HUES64 (cell line): ENCODE measurements around the gene ATP9B.

Experiments
- H3K27ac ChIP-seq: 2 replicates; pipeline ENCODE4 v1.7.0; 2013; ENCODE audit warnings: low read depth, low read length, inconsistent platforms
- H3K27me3 ChIP-seq: 2 replicates; pipeline ENCODE4 v1.6.1; 2013; ENCODE audit warnings: mild to moderate bottlenecking, low read length; ENCODE audit not compliant: insufficient read depth
- H3K36me3 ChIP-seq: 2 replicates; pipeline ENCODE4 v1.6.1; 2013; ENCODE audit warnings: mild to moderate bottlenecking, low read length; ENCODE audit not compliant: insufficient read depth
- H3K4me1 ChIP-seq: 2 replicates; pipeline ENCODE4 v1.6.1; 2013; ENCODE audit warnings: mild to moderate bottlenecking, low read length, moderate library complexity; ENCODE audit not compliant: insufficient read depth
- H3K4me3 ChIP-seq: 2 replicates; pipeline ENCODE4 v1.5.1; 2013; ENCODE audit warnings: mild to moderate bottlenecking, low read length, moderate library complexity
- H3K9ac ChIP-seq: 2 replicates; pipeline ENCODE4 v1.6.1; 2013; ENCODE audit warnings: mild to moderate bottlenecking, low read depth, low read length
- H3K9me3 ChIP-seq: 2 replicates; pipeline ENCODE4 v1.6.1; 2013; ENCODE audit warnings: low read depth, low read length; ENCODE audit not compliant: insufficient read depth
- WGBS: fragments of 150-250, 120-280 bp; methylation state at CpG from one replicate; pipeline ENCODE4 v1.1.7; 2013; ENCODE audit warnings: missing lambda C conversion rate; 5-methylcytosine and 5-hydroxymethylcytosine counted together

The ATP9B gene

DNA sequence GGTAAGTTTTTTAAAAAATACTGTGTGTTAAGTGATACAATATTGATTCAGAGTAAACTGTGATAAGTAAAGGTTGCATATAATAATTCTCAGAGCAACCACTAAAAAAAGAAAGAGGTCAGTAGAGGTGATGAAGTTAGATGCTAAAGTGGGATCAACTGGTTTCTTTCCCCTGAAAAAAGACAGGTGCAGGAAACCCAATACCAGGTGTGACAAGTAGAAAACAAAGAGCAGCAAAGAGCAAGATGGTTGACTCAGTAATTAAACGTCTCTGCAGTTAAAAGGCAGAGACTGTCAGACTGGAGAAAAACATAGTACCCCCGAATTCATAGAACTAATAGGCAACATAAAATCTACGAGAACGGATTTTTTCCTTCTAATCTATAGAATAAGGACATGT lies 128.3 kb downstream of the ATP9B start:
- WGBS: 97% methylated on average over 2 of the region's 4 CpGs
- Histone ChIP-seq H3K9me3 (no peaks in the 10 kb centered on the region), H3K36me3 (0 out of 2 replicates have a peak, but pooled peaks cover 8% of the 10 kb centered on the region), H3K27ac (no peak overlapping the region), H3K9ac (no peak overlapping the region), H3K27me3 (no peaks in the 10 kb centered on the region), H3K4me3 (no peak overlapping the region), H3K4me1 (no peaks in the 10 kb centered on the region)

GRCh38 chr18:79199691-79200374 lies 130.6 kb downstream of the ATP9B start:
- H3K9me3 ChIP-seq: no peaks in the 10 kb centered on the region
- 0 out of 2 replicates have a peak, but pooled peaks cover 7% of the 10 kb centered on the region for H3K36me3 ChIP-seq
- H3K27ac ChIP-seq: no peak overlapping the region
- no peaks in the 10 kb centered on the region for H3K4me1 ChIP-seq
- no peak overlapping the region for H3K9ac ChIP-seq
- H3K4me3 ChIP-seq: no peak overlapping the region
- 96% methylated on average over 7 of the region's 7 CpGs for WGBS
- no peaks in the 10 kb centered on the region for H3K27me3 ChIP-seq

DNA sequence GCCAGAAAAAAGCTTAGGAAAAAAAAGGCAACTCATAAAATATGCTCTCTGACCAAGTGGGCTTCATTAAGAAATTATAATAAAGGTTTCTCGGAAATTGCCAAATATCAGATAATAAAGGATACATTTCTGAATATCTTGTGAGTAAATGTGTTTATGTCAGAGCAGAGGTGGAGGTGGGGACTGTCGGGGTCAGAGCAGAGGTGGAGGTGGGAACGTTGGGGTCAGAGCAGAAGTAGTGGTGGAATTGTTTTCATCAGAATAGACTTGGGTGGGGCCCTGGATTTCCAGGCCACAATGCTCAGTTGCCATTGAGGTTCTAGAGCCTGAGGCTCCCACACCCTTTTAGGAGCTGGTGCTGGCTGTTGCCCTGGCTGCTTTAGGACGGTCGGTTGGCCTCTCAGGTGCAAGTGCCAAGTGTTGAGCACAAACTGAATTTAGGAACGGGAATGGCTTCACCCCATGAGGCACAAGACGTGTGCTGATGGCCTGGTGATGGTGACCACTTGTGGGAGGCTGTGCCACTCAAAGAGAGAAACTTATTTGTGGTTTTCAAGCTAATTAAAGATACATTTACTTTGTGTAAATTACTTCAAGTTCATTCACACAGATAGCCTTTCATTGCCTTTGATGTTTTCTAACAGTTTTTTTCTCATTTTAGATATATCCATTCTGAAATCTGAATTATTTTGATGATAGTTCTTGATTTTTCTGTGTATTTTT lies 131.5 kb downstream of the ATP9B start:
- no peaks in the 10 kb centered on the region for H3K27me3 ChIP-seq
- H3K9ac ChIP-seq: no peak overlapping the region
- no peaks in the 10 kb centered on the region for H3K36me3 ChIP-seq
- H3K9me3 ChIP-seq: no peaks in the 10 kb centered on the region
- no peaks in the 10 kb centered on the region for H3K4me1 ChIP-seq
- H3K27ac ChIP-seq: no peak overlapping the region
- no peak overlapping the region for H3K4me3 ChIP-seq
- 85% methylated on average over 7 of the region's 7 CpGs for WGBS

GRCh38 chr18:79203017-79203605 lies 133.9 kb downstream of the ATP9B start:
- no peak overlapping the region for H3K9ac ChIP-seq

DNA sequence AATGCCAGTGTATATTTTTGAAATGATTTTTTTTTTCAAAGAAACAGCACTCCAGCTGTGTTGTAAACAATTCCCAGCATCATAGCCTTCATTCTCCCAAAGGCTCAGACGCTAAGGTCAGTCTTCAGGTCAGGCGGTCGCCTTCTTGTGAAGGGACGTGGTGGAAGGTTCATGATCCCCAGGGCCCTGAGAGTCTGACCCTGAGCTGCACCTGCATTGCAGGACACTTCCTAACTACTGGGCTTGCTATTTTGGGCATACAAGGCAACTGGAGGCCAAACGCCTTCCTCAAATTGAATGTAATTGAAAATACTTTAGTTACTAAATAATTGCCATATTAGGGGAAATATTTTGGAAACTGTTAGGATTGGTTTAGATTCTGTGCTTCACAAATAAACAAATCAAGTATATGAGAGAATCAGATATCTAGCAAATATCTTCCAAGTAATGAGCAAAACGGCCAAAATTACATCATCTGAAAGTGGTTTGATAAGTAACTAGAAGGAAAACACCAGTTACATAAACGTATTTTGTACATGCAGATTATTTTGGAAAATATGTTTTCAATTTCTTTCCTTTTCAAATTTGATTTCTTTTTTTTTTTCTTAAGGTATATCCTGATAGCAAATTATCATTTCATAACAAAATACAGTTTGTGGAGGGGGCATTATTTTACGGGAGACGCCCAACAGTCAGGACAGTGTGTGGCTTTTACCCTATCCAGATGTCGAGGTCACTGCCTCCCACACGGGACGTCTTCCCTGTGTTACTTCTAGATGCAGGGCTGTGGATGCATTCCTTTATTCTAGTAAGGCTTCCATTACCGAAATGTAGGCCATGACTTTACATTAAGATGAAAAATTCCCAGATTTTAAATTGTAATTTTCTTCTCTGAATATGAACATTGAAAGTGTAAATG lies 136.0 kb downstream of the ATP9B start:
- 96% methylated on average over 9 of the region's 13 CpGs for WGBS
- H3K9ac ChIP-seq: no peak overlapping the region
- H3K27ac ChIP-seq: no peak overlapping the region
- peaks cover 6% of the 10 kb centered on the region; the same call in 1 of the 2 replicates for H3K36me3 ChIP-seq
- no peaks in the 10 kb centered on the region for H3K27me3 ChIP-seq
- no peak overlapping the region for H3K4me3 ChIP-seq
- H3K9me3 ChIP-seq: no peaks in the 10 kb centered on the region
- H3K4me1 ChIP-seq: no peaks in the 10 kb centered on the region

More at GRCh38 chr18:79203017-79203605, 133.9 kb downstream of the ATP9B start:
- Histone ChIP-seq H3K4me1 (no peaks in the 10 kb centered on the region), H3K4me3 (no peak overlapping the region), H3K36me3 (peaks cover 6% of the 10 kb centered on the region; the same call in 1 of the 2 replicates), H3K27ac (no peak overlapping the region), H3K27me3 (no peaks in the 10 kb centered on the region), H3K9me3 (no peaks in the 10 kb centered on the region)
- 93% methylated on average over 8 of the region's 8 CpGs for WGBS

DNA sequence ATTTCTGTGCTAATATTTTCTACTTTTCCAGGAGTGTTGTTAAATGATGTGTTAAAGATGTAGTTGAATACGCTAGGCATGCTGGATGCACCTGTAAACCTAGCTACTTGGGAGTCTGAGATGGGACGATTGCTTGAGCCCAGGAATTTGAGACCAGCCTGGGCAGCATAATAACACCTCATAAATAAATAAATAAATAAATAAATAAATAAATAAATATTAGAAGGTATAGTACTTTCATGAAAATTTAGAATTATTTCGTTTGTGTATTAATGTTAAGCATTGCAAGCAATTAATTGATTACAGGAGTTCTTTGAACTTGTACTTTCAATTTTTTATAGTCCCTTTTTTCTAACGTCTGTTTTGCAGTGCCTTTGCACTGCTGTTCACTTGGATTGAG lies 137.2 kb downstream of the ATP9B start:
- H3K9ac ChIP-seq: no peak overlapping the region
- H3K36me3 ChIP-seq: peaks cover 6% of the 10 kb centered on the region; the same call in 1 of the 2 replicates
- H3K27me3 ChIP-seq: no peaks in the 10 kb centered on the region
- H3K4me1 ChIP-seq: no peaks in the 10 kb centered on the region
- H3K9me3 ChIP-seq: no peaks in the 10 kb centered on the region
- H3K27ac ChIP-seq: no peak overlapping the region
- H3K4me3 ChIP-seq: no peak overlapping the region
- 92% methylated on average over 4 of the region's 4 CpGs for WGBS

GRCh38 chr18:79208906-79209305 lies 139.7 kb downstream of the ATP9B start:
- Histone ChIP-seq H3K4me1 (no peaks in the 10 kb centered on the region), H3K27ac (no peak overlapping the region), H3K27me3 (no peaks in the 10 kb centered on the region), H3K9me3 (no peaks in the 10 kb centered on the region), H3K4me3 (no peak overlapping the region), H3K36me3 (peaks cover 6% of the 10 kb centered on the region; the same call in 1 of the 2 replicates), H3K9ac (no peak overlapping the region)
- 90% methylated on average over 5 of the region's 5 CpGs for WGBS

- no peaks in the 10 kb centered on the region for H3K9me3 ChIP-seq
- no peak overlapping the region for H3K9ac ChIP-seq
- H3K4me1 ChIP-seq: no peaks in the 10 kb centered on the region
- H3K27me3 ChIP-seq: no peaks in the 10 kb centered on the region
- peaks cover 6% of the 10 kb centered on the region; the same call in 1 of the 2 replicates for H3K36me3 ChIP-seq
- no peak overlapping the region for H3K27ac ChIP-seq
- WGBS: 94% methylated on average over 15 of the region's 16 CpGs
- H3K4me3 ChIP-seq: no peak overlapping the region
Measured at GRCh38 chr18:79210002-79210910, 141.1 kb downstream of the ATP9B start.

GRCh38 chr18:79211844-79212243 lies 142.7 kb downstream of the ATP9B start:
- no peak overlapping the region for H3K9ac ChIP-seq
- WGBS: 93% methylated on average over 4 of the region's 5 CpGs
- no peak overlapping the region for H3K27ac ChIP-seq
- H3K4me3 ChIP-seq: no peak overlapping the region
- peaks cover 6% of the 10 kb centered on the region; the same call in 1 of the 2 replicates for H3K36me3 ChIP-seq
- H3K9me3 ChIP-seq: no peaks in the 10 kb centered on the region
- no peaks in the 10 kb centered on the region for H3K4me1 ChIP-seq
- no peaks in the 10 kb centered on the region for H3K27me3 ChIP-seq

GRCh38 chr18:79214056-79214455 lies 144.9 kb downstream of the ATP9B start:
- Histone ChIP-seq H3K9ac (no peak overlapping the region), H3K4me1 (no peaks in the 10 kb centered on the region), H3K27me3 (no peaks in the 10 kb centered on the region), H3K27ac (no peak overlapping the region), H3K36me3 (no peaks in the 10 kb centered on the region), H3K9me3 (no peaks in the 10 kb centered on the region), H3K4me3 (no peak overlapping the region)
- WGBS: no CpG with 5 or more reads among the region's 3 CpGs
